Measurements from ENCODE around the gene MED26.

The MED26 gene

GRCh38 chr19:16611121-16611520, 16.9 kb downstream of the MED26 start:
- no peak for DNase-seq

GRCh38 chr19:16609511-16610200, 18.3 kb downstream of the MED26 start:
- DNase-seq = no peak

- DNase-seq = no peak
These were observed 19.7 kb downstream of the MED26 start for GRCh38 chr19:16608290-16608739.

- no peak for DNase-seq
These were observed 20.2 kb downstream of the MED26 start for GRCh38 chr19:16607819-16608218.

GRCh38 chr19:16605553-16605994, 22.4 kb downstream of the MED26 start:
- no peak for DNase-seq

- DNase-seq = no peak
These were observed 22.9 kb downstream of the MED26 start for GRCh38 chr19:16605115-16605514.

- no peak for DNase-seq
These were observed 23.4 kb downstream of the MED26 start for GRCh38 chr19:16604615-16605014.

GRCh38 chr19:16603090-16603489, 24.9 kb downstream of the MED26 start:
- no peak for DNase-seq

- no peak for DNase-seq
These were observed 26.5 kb downstream of the MED26 start for GRCh38 chr19:16601378-16602052.

GRCh38 chr19:16600824-16601223, 27.2 kb downstream of the MED26 start:
- DNase-seq = no peak

GRCh38 chr19:16599655-16600346, 28.2 kb downstream of the MED26 start:
- DNase-seq = no peak

- no peak for DNase-seq
These were observed 29.2 kb downstream of the MED26 start for GRCh38 chr19:16598848-16599247.

GRCh38 chr19:16596399-16596798, 31.6 kb downstream of the MED26 start:
- no peak for DNase-seq

GRCh38 chr19:16595097-16595496, 32.9 kb downstream of the MED26 start:
- DNase-seq = no peak

GRCh38 chr19:16594681-16595091, 33.3 kb downstream of the MED26 start:
- no peak for DNase-seq

- no peak for DNase-seq
These were observed 33.8 kb downstream of the MED26 start for GRCh38 chr19:16594131-16594586.

- no peak for DNase-seq
These were observed 34.8 kb downstream of the MED26 start for GRCh38 chr19:16593181-16593580.

GRCh38 chr19:16591803-16592556, 36.0 kb downstream of the MED26 start:
- DNase-seq = no peak

GRCh38 chr19:16590876-16591802, 36.9 kb downstream of the MED26 start:
- DNase-seq = no peak

GRCh38 chr19:16589917-16590316, 38.1 kb downstream of the MED26 start:
- no peak for DNase-seq

- DNase-seq = no peak
These were observed 39.0 kb downstream of the MED26 start for GRCh38 chr19:16588824-16589577.
